HG02852 (cell line): ENCODE data around the gene MRPL14.
A peak's percentile ranks its signal among the peaks of the same experiment; 100 is the strongest.

Experiments used
- ATAC-seq: cut with Tn5 transposase; IDR thresholded peaks from one replicate; pipeline ENCODE4 v1.9.1; 2021; ENCODE audit warnings: mild to moderate bottlenecking, moderate library complexity; ENCODE audit not compliant: unreplicated experiment

MRPL14 gene

DNA sequence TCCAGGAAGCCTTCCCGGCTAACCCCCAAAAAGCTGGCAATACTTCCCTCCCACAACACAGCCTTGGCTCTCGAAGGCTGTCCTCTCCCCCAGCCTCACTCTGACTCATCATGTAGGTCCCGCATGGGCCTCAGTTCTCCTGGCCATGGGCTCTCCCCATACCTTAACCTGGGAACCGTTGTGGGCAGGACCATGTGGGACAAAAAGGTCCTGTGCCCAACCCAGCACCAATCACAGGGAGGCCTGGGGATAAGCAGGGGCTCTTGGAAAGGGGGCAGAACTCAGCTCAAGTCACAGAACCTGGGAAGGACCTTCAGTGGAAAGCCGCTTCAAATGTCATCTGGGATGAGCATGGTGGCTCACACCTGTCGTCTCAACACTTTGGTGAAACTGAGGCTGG is 45.5 kb downstream of the MRPL14 start:
- ATAC-seq = no peak

DNA sequence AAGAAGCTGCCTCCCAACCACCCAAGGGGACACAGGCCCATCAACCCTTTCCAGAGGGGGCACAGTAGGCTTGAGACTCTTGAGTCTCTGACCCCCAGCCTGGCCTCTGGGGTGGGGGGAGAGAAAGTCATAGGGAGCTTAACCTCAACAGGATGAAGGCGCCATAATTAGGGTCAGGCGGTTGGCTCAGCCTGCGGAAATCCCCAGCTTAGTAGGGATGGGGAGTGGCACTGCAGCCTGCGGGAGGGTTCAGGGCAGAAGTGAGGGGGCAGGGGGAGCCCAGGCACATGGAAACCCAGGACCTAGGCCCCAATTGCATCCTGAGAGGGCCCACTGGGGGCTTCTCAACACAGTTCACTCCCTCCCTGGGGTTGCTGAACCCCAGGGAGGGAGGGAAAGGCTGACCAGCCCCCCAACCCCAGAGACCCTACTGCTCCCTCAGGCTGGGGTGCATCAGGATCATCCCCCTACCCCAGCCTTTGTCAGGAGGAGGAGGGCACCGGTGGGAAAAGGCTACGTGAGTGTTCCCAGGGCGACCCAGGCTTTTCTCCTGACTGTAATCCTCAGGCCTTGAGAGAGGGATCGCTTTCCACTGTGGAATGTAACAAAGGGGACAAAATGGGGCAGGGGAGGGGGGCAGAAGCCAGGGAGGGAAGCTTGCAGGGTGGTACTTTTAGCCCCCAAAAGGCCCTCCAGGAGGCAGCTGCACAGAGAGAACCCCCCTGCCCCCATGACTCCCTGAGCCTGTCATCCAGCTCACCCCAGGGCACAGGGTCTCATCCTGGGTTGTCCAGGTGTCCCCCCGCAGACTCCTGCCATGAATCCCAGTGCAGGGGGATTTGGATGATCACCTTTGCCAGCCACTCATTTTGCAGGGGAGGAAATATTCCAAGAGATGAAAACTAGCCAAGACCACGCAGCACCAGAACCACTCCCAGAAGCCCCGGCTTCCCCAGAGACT is 46.4 kb downstream of the MRPL14 start:
- no peak for ATAC-seq

DNA sequence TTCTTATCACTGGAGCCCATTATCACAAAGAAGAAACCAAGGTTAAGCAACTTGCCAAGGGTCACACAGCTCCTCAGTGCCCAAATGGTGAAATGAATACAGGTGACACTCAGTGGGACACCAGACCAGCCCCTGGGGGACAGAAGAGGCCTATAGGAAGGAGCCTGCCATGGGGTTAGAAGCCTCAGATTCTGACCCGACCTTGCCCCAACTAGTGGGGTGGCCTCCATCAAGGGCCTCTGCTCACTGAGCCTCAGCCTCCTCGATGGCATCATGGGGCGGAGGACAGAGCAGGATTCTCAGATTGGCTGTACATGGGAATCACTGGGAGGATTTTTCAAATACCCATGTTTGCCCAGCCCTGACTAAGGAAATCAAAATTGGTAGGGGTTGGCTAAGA is 47.6 kb downstream of the MRPL14 start:
- no peak for ATAC-seq

DNA sequence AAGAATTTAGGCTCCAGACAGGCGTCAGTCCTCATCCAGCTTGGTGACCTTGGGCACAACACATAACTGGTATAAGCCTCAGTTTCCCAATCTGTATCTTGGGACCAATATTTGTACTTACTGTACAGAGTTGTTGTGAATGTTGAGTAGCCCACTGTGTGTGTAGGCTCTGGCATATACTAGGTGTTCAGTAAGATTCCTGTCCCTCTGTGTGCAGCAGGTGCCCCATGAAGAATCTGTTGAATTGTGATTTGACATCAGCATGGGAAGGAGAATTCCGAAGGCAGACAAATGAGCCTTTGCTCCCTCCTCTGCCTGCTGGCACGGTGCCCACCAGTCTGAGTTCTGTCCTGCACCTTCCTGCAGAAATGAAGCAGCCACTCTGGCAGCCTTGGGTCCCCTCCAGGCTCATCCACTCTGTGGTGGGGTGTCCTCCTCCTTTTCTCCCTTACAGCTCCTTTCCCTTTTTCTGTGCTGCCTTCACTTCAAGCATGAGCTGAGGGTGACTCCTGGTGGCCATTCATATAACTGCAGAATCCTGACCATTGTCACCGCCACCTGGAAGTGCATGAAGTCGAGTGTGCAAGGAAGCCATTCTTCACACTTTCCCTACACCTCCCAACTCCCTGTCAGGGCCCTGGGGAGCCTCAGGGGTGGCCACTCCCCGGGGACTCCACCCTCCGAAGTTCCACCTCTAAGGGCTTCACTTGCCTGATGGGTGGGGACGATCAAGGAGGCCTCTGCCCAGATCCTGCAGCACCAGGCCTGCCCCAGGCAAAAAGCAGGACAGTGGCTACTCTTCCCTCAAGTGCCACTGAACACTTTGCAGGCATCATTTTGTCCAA is 48.2 kb downstream of the MRPL14 start:
- ATAC-seq = no peak

DNA sequence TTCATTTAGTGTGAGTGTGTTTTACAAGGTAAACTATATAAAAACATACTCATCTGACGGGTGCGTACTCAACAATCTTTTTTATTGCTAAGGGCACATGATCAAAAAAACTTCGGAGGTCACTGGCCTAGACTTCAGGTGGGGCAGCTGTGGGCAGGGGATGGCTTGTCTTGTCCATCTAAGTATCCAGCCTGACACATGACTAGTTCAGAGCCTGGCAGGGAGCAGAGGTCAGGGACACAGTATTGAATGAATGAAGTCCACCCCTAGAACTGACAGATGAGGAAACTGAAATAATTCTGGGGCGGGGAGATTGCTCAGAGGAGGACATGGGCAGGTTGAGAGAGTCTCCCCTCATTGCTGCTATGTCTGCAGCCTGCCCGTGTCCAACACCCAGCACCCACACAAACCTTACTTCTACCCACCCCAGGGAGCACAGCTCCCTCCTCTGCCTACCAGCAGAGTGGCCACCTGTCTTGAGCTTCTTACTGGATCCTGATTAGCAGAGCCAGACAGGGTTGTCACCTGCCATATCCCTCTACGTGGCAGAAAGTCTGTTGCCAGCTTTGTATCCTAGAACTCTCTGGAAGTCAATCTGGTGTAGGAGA is 48.9 kb downstream of the MRPL14 start:
- no peak for ATAC-seq

DNA sequence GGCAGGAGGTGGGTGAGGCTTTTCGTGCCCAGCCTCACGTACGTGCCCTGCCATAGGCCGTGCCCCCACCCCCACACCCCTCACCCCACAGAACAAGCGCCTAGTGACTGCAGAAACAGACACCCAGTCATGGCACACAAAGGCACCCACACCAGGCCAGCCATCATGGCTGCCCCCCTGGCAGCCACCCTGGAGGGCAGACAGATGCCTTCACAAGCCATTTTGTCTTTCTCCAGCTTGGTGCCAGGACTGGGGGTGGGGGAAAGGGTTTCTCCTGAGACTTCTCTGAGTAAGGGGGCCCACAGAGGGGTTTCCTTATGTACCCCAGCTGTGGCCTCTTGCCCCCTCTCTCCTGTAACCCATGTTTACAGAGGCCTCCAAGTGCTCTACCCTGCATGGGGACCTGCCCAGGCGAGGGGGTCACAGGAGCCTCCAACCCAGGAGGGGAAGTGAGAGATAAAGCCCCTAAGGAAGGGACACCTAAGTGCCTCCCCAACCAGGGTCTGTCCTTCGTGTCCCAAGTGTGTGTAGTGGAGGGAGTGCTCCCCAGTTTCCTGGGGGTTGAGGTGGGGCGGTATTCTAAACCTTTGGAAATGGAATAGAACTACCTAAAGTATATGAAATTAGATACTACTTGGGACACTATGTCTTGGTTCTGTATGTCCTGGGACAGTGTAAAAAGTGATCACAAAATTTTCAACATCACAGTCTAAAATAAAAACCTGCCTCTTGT is 49.9 kb downstream of the MRPL14 start:
- no peak for ATAC-seq

DNA sequence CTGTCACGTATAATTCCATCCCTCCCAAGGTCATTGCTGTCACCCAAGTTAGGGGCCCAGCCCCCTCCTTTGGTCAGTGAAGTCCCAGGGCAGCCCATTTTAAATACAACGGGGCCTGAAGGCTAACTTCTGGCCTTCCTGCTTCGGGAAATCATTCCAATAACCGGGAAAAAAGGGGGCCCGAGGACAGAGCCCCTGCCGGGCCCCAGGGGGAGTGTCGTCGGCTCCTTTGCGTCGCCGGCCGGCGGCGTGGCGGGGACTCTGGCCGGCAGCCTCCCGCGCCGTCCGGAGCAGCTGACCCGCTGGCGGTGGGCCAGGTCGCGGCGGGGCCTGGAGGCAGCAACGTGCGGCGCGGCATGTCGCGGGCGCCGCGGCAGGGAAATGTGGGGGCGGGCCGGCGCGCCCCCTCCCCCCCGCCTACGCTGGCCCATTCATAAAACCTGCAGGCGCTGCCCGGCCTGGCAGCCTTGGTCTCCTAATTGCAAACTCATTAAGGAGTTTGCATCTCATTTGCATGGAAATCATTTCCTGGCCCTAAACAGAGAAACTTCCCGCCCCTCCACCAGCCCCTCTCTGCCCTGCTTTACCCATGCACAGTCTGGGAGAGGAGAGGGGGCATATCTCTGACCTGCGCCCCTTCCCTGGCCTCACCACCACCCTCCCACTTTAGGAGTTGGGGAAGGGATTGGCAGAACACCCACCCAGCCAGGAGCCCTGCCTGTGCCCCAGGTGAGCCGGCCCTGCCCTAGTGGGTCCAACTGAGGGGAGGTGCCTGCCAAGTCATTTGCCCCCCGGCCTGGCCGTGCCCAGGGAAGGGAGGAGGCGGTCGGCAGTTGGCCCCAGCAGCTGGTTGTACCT is 50.7 kb downstream of the MRPL14 start:
- no peak for ATAC-seq

DNA sequence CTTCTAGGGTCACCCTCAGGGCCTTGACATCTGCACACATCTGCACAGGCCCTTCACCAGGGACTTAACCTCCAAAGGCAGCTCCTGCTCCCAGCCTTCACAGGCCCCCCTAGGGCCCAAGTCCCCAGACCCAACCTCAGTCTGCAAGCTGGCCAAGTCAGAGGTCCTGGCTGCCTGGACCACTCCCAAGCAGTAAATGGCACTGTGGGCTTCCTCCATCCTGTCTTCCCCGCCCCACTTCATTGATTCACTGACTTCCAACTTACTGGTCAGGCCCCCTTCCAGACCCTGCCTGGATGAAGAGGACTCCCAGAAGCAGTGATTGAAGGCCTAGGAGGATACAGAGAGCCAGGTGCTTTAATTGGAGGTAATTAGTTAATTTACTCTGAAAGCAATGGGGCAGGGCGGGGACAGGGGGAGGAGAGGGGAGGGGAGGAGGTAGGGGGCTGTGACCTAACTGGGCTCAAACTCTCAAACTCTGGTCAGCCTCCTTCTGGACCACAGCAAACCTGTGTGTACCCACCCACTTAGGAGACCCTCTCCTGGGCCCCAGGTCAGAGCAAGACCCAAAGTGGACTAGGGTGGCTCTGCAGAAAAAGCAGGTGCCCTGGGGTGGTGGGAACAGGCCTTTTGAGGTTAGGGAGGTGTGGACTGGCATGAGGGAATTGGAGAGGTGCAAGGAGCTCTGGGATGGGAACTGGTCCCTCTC is 51.5 kb downstream of the MRPL14 start:
- ATAC-seq = no peak

DNA sequence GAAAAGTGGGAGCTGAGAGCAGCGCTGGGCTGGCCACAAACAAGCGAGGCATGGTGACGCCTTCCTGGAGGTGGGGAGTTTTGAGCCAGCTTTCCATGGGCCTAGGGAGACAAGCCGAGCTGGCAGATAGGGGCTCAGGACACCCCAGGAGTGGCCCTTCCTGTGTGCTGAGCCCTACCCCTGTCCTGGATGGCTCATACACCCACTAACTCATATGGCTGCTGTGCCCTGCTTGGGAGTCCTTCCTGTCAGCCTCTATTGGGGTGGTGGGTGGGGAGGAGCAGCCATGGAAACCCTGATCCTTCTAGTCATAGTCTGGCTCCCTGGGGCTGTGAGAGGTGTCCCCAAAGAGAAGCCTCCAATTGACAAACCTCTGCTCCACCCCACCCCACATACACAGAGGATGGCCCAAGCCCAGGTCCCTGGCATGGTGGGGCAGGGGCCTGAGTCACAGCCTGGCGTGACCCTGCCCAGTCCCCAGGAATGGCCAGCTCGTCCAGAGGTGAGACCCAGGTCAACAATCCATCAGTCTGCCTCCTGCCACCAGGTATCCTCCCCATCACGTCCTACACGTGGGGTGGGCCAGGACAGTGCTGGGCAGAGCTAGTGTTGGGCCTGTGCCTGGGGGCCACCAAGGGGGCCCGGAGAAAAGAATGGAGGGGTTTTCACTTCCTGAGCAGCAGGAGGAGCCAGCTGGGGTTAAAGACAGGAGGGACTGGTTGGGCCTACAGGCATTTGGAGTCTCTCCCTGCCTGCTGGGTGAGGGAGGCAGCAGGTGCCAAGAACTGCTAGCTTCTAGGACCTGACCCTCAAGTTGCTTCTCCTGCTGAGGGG is 52.2 kb downstream of the MRPL14 start:
- no peak for ATAC-seq

DNA sequence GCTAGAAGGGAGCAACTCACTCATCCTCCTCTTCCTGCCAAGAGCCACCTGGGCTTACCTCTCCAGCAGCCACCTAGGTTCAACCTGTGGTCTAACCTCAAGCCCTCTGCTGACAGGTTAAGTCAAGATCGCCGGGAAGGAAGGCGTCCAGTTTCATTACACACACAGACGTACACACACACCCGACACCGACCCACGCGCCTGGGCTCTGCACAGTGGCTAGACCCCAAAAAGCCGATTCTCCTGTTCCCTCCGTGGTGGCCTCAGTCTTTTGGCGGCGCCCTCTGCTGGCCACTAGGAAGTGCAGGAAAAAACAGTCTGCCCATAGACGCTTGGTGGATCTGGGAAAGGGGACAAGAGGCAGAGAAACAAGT is 52.8 kb downstream of the MRPL14 start:
- peak; percentile 40 for ATAC-seq

DNA sequence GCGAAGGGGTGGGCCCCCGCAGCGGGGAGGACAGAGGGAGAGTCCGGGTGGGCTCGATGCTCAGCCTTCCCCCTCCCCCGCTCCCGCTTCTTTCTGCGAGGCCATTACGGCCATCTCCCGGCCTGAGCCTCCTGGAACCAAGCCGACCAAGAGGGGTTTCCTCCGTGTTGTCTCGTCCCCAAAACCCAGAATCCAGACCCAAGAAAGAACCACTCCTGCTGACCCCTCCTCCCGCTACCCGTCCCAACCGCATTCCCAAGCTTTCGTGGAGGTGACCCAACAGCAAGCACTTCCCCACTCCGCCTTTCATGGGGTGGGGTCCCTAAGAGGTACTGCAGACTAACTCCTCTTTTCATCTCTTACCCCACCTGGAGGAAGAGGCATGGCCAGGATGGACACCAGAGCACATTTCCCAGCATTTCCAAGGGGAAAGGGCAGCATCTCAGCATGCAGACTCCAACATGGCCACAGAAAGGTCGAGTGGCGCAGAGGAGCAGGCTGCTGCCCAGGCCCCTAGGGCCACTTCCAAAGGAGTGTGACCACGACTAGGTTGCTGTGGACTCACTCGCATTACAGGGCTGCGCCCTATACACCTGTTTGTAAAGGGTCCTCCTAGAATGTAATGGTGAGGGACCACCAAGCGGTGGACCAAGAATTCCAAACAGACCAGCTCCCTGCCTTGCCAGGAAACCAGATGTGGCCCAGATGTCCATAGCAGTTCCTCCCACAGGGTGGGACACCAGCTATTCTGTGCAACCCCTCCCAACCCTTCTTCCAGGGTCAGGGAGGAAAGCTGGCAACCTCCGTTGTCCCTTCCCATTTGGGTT is 53.4 kb downstream of the MRPL14 start:
- ATAC-seq = peak; percentile 13

DNA sequence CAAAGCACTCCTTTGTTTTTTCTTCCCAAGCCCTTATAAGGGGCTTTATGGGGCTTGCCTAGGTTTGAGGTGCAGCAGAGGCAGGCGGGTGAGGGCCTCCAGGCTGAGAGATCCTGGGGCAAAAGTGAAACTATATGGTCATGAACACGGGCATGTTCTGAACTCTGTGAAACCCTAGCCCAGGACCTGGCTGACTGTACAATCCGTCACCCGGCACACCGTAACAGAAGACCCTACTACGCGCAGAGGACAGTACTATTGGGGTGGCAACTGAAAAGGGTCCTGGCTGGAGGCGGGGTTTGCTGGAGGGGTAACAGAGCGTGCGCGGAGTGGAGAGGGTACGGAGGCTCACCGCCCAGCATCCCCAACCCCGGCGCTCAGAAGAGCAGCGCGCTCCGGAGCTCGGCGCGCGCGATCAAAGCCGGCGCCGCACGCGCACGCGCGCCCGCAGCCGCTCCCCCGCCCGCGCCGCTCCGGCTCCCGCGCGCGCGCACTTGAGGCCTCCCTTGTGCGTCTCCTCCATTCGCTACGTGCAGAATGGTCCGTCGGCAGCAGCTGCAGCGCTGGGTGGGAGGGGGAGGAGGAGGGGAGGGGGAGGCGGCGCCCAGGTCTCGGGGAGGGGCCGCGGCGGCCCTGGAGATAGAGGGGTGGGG is 54.2 kb downstream of the MRPL14 start:
- peak; percentile 58 for ATAC-seq

DNA sequence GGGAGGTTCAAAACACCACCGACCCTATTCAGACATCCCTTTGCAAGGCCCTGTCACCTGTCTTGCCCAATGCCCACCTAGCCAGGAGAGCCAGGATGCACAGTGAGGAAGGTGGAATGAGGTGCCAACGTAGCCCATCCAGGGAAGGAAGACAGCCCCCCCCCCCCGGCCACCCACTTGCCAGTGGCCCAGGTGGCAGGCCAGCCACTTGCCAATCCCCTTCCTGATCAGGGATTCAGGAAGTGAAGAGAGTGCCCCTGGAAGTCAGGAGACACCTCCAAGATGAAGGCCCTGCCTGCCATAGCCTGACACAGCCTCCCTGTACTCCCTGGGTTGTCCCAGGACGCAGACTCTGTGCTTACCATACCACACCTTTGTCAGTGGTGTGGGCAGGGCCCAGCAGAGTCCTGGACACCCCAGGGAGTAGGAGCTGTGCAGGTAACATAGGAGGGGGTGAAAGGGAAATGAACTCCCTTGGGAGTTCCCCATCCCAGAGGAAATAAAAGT is 54.7 kb downstream of the MRPL14 start:
- peak; percentile 1 for ATAC-seq

DNA sequence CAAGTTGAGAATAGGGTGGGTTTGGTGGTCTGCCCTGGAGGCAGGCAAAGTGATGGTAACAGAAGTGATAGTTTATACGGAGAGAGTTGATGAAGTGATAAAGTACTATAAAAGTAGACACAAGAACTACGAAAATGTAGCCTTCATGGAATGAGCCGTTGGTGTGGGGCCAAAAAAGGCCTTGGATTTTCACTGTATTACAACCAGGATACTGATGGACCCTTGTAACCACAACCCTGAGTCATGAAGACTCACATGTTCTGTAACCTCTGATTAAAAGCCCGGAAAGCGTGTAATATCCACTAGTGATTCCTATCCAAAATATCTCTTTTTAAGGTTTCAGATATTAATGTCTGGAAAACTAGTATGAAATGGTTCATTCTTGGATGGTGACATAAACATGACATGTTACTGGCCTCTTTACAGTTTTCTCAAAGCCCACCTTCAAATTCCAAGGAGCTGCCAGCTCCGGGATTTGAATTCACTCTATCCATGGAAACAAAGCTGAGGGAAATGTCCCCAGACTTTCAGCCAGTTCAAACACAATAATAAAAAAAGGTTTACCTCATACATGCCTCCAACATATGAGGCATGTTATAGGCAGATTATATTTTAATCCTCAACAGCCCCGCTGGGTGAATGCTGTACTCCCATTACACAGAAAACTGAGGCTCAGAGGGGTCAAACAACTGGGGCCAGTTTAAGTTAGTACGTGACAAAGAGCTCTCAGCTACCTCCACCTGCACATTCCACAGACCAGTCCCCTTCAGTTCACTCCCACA is 55.4 kb downstream of the MRPL14 start:
- no peak for ATAC-seq

DNA sequence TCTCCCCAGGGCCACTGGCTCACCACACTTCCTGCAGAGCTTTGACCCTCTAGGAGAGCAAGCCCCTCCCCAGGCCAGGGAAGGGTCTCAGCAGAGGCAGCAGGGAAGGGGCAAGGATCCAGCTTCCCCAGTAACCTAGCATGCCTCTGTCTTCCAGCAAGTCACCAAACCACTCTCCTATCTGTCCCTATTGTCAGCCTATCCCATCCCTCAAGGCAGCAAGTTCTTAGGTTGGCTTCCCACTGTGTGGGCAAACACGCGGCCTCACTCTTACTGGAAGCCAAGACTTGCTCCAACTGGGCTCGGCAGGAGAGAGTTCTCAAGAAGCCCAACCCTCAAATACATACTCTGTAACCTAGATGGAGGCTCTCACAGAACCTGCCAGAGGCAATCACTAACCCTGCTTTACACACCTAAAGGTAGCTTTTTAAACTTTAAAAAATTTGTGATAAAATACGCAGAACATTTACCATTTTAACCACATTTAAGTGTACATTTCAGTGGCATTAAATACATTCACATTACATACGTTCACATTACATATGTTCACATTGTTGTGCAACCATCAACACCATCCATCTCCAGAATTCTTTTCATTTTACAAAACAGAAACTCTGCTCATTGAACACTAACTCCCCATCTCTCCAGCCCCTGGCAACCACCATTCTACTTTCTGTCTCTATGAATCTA is 58.5 kb downstream of the MRPL14 start:
- no peak for ATAC-seq
